ENCODE data around the gene FNIP2.

FNIP2 gene

GRCh38 chr4:158934996-158935669, 166.3 kb downstream of the FNIP2 start:
- H3K4me3 ChIP-seq (ENCODE audit: low read length), result no peak overlapping the region
- DNase-seq (ENCODE audit: low read depth), result no peak
- no peak for TF ChIP-seq CTCF (conservative IDR thresholded peaks at IDR 0.05; ENCODE audit: low read depth, low read length)

GRCh38 chr4:158936238-158936637, 167.4 kb downstream of the FNIP2 start:
- DNase-seq (ENCODE audit: low read depth), result no peak
- no peak overlapping the region for H3K4me3 ChIP-seq (ENCODE audit: low read length)
- no peak for TF ChIP-seq CTCF (conservative IDR thresholded peaks at IDR 0.05; ENCODE audit: low read depth, low read length)

GRCh38 chr4:158938220-158939044, 169.6 kb downstream of the FNIP2 start:
- TF ChIP-seq CTCF (conservative IDR thresholded peaks at IDR 0.05; ENCODE audit: low read depth, low read length), result no peak
- no peak for DNase-seq (ENCODE audit: low read depth)
- no peak overlapping the region for H3K4me3 ChIP-seq (ENCODE audit: low read length)

GRCh38 chr4:158940271-158940670, 171.4 kb downstream of the FNIP2 start:
- no peak for TF ChIP-seq CTCF (conservative IDR thresholded peaks at IDR 0.05; ENCODE audit: low read depth, low read length)
- no peak for DNase-seq (ENCODE audit: low read depth)
- H3K4me3 ChIP-seq (ENCODE audit: low read length), result no peak overlapping the region

- TF ChIP-seq CTCF (conservative IDR thresholded peaks at IDR 0.05; ENCODE audit: low read depth, low read length), result no peak
- DNase-seq (ENCODE audit: low read depth), result no peak
- H3K4me3 ChIP-seq (ENCODE audit: low read length), result no peak overlapping the region
Observed at GRCh38 chr4:158941321-158941720, 172.5 kb downstream of the FNIP2 start.

- H3K4me3 ChIP-seq (ENCODE audit: low read length), result no peak overlapping the region
- no peak for TF ChIP-seq CTCF (conservative IDR thresholded peaks at IDR 0.05; ENCODE audit: low read depth, low read length)
- no peak for DNase-seq (ENCODE audit: low read depth)
Observed at GRCh38 chr4:158941895-158942294, 173.1 kb downstream of the FNIP2 start.

All from retinal pigment epithelial cell (primary cell).